Measurements from ENCODE around the gene BTBD17.

Gene BTBD17

DNA sequence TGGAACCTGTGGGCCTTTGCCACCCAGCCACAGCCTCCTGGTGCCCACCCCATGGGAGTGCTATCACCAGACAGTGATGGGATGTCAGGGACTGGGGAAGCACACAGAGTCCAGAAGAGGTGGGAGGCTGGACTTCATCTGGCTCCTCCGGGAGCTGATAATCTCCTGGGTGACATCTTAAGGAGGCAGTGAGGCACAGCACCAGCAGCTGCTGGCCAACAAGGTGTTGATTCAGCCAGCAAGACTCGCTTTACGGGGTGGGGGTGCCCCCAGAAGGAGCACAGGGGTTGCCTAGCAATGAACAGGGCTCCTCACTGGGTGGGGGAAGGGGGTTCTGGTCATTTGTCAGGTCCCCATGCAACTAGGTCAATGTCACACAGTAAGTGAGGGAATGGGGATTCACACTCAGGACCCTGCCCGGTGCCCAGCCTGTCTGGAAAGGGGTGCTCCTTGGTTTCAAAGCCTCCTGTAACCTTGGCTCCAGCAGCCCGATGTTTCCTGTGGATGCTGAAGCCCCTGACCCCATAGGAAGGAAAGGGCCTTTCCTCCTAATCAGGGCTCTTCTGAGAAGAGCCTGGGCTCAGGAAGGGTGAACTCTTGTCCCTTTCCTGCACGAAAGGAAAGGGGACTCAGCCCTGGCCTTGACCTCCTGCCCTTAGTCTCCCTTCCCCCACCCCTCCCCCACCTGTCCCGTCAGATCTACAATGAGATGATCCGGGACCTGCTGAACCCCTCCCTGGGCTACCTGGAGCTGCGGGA, 18.0 kb downstream of the BTBD17 start:
- TF ChIP-seq, protein P1, sequence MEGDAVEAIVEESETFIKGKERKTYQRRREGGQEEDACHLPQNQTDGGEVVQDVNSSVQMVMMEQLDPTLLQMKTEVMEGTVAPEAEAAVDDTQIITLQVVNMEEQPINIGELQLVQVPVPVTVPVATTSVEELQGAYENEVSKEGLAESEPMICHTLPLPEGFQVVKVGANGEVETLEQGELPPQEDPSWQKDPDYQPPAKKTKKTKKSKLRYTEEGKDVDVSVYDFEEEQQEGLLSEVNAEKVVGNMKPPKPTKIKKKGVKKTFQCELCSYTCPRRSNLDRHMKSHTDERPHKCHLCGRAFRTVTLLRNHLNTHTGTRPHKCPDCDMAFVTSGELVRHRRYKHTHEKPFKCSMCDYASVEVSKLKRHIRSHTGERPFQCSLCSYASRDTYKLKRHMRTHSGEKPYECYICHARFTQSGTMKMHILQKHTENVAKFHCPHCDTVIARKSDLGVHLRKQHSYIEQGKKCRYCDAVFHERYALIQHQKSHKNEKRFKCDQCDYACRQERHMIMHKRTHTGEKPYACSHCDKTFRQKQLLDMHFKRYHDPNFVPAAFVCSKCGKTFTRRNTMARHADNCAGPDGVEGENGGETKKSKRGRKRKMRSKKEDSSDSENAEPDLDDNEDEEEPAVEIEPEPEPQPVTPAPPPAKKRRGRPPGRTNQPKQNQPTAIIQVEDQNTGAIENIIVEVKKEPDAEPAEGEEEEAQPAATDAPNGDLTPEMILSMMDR (conservative IDR thresholded peaks at IDR 0.05; ENCODE audit: low read length) = no peak
- DNase-seq (ENCODE audit: low read depth) = no peak
- H3K4me3 ChIP-seq (ENCODE audit: low read length) = no peak overlapping the region

DNA sequence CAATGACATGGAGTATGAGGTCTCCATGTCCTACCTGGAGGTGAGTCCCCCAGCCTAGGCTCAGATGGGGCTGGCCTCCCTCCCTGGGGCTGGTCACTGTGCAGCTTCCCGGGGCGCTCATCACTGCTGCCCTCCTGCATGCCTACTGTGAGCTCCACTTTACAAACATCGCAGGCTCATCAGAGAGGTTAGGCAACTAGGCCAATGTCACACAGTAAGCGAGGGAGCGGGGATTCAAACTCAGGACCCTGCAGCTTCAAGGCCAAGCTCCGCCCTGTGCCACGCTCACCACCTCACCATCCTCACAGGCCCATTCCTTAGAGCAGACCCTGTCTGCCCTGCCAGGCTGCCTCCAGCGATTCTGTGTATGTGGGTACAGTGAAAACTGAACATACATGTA, 18.5 kb downstream of the BTBD17 start:
- TF ChIP-seq, protein P1 (conservative IDR thresholded peaks at IDR 0.05; ENCODE audit: low read length) = no peak
- no peak for DNase-seq (ENCODE audit: low read depth)
- no peak overlapping the region for H3K4me3 ChIP-seq (ENCODE audit: low read length)

DNA sequence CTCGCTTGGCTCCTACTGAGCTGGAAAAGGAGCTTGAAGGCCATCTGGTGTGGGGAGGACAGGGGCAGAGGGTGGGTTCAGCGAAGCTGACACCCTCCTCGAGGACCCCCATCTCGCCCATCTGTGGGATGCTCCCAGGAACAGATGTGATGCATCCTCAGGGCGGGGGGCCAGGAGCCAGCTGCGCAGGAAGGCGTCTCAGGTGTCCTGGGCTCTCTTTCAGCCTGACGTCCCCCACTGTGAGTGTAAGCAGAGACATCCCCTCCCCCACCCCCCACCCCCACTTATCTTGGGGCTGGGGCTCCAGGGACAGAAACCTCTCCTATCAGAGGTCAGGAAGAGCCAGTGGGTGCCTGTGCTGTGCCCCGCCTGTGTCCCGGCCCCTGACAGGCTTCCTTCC, 19.4 kb downstream of the BTBD17 start:
- TF ChIP-seq, protein P1 (conservative IDR thresholded peaks at IDR 0.05; ENCODE audit: low read length) = no peak
- no peak overlapping the region for H3K4me3 ChIP-seq (ENCODE audit: low read length)
- DNase-seq (ENCODE audit: low read depth) = no peak

DNA sequence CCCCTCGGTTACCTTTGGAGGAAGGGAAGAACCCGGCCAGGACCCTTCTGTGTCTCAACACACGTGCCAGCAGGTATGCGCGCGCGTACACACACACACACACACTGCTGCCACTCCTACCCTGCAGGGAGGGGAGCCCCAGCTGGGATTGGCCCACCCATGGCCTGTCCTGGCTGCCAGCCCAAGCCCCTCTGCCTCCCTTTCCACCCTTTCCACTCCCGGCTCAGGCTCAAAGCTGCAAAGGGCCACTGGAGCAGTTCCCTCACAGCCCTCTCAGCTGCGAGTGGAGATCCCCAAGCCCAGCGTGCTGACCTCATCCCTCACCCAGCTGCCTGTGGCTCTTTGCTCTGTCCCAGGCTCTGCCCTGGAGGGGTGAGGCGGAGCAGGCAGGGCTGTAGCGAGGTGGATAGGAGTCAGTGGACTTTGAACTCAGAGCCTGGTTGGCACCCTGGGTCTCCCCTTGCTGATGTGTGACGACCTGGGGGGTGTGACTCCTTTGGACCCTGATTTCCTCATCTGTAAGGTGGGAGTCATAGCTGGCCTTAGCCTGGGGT, 21.1 kb downstream of the BTBD17 start:
- H3K4me3 ChIP-seq (ENCODE audit: low read length) = no peak overlapping the region
- DNase-seq (ENCODE audit: low read depth) = no peak
- TF ChIP-seq, protein P1 (conservative IDR thresholded peaks at IDR 0.05; ENCODE audit: low read length) = no peak

DNA sequence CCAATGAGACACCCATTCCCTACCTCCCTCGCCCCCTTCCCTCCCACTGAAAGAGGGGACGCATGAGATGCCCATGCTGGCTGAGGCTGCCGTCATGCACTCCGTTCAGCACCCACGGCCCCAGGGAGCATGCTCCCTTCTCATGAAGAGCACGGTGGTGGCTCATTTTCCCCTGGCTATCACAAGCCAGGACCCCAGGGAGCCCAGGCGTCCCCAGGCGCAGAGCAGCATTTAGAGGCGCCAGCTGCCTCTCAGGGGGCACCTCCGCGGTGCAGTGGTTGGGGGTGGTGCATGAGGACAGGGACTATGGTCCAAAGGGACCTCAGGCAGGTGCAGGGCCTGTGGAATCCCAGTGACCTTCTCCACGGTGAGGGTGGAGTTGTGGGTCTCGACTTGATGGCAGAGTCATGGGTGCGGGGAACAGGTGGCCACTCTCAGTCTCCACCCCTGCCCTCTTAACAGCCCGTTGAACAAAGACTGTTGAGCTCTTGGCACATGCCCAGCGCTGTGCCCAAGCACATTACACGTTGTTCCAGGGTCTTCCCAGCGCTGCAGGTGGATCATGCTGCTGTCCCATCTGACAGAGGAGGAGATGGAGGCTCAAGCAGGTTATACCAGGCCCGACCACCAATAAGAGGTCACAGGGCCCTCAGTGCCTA, 22.0 kb downstream of the BTBD17 start:
- DNase-seq (ENCODE audit: low read depth) = no peak
- H3K4me3 ChIP-seq (ENCODE audit: low read length) = no peak overlapping the region
- TF ChIP-seq, protein P1 (conservative IDR thresholded peaks at IDR 0.05; ENCODE audit: low read length) = no peak

DNA sequence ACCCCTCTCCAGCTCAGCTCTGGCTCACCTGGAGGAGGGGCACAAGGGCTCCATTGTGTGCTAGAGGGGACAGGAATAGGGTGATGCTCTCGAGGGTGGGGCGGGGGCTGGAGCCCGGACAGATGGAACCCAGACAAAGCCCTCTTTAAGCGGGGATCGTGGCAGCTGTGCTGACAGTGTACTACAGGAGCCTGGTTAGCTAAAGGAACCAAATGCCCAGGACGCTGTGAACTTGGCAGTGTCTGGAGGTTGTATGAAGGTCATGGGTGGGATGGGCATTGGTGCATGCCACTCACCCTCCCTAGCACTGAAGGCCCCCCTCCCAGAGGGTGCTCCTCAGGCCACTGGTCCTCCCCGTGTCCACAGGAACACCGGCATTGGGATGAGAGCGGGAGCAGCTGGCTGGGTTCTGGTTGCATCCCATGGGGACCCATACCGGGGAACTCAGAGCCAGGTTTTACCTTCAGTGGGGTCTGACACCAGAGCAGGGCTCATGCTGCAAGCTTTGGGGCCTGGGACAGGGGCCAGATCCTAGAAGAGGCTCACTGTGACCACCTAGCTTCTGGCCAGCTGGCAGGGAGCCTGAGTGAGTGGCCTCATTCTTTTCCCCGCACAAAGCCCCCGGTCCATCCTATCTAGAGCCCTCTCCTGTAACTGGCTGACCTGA, 23.7 kb downstream of the BTBD17 start:
- DNase-seq (ENCODE audit: low read depth) = no peak
- no peak overlapping the region for H3K4me3 ChIP-seq (ENCODE audit: low read length)
- TF ChIP-seq, protein P1 (conservative IDR thresholded peaks at IDR 0.05; ENCODE audit: low read length) = no peak

Measured in AG10803 (cell line).